ENCODE measurements around the gene RGS16.

RGS16 gene

DNA sequence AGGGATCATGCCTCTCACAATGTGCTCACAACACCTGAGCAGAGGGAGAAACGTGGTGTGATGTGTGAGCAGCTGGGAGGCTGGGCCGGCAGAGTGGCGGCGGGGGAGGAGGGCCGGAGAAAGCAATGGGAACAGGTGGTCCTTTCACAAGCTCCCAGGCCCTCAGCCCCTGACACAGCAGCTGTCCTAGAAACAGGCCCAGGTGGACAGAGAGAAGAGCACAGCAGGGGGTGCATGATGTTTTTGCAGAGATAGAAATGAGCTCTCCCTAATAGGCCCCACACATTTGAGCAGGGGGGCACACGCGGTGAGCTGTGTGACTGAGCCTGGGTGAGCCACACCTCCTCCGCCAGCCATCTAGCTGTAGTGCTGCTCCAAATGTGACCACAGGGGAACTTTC is 7.6 kb upstream of the RGS16 start:
- DNase-seq (ENCODE audit: low read depth in 1 of 2, low spot score in 1 of 2) = no peak
- in situ Hi-C loops (cut with HindIII; ENCODE audit: low pct_unique_long_range_greater_than_20kb, low sequenced_read_pairs) = no loop called here
- no peak for TF ChIP-seq JUND (IDR thresholded peaks at IDR 0.05; ENCODE audit: low read depth)

DNA sequence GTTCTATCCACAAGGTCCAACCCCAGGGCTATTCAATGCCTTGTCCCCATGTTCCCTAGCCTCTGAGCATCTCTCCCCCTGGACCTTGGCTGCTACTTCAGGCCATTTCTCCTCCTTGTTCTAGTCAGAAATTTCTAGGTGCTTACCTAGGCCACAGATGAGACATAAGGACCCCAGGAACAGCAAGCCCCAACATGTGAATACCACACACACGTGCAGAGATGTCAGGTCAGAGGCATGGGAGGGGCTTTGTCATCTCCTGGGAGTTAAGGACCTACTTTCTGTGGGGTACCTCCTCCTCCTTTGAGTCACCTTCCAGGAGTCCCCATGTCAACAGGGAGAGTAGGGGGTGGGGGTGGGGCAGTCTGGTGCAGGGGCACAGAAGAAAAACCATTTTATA is 7.1 kb upstream of the RGS16 start:
- TF ChIP-seq JUND (IDR thresholded peaks at IDR 0.05; ENCODE audit: low read depth) = no peak
- no peak for DNase-seq (ENCODE audit: low read depth in 1 of 2, low spot score in 1 of 2)
- in situ Hi-C loops (cut with HindIII; ENCODE audit: low pct_unique_long_range_greater_than_20kb, low sequenced_read_pairs) = no loop called here

GRCh38 chr1:182610606-182611194 is 6.5 kb upstream of the RGS16 start:
- in situ Hi-C loops (cut with HindIII; ENCODE audit: low pct_unique_long_range_greater_than_20kb, low sequenced_read_pairs) = no loop called here
- TF ChIP-seq JUND (IDR thresholded peaks at IDR 0.05; ENCODE audit: low read depth) = no peak
- DNase-seq (ENCODE audit: low read depth in 1 of 2, low spot score in 1 of 2) = no peak

DNA sequence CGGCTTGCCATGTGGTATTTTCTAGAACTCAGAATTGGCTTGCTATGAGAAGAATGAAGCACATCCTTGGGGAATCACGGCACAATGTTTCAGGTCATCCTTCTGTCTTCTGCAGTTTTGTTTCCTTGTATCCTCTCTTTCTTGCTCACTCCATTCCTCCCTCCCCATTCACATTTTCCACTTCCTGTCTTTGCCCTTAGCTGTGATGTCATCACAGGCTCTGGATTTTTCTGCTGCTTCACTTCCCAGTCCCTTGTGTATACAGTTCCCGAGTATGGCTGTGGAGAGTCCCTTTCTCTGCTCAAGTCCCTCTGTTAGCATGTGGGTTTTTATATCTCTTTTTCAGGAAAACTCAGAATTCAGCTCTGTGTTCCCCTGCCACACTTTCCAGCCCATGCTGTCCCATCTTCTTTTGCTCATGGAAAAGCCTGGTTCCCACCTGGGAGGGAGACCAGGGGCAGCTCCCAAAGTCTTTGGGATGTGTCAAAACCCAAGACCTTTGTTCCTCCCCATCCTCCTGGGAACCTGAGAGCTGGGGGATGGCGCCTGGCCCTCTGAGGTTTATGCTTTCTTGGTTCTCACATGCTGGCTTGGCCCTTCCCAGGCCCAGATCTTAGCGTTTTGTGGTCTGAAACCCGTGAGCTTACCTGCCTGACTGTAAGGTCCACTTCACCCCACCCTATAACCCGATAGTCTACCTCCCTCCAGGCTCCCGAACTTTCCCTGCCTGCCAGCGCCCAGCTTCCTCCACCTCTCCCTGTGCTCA is 4.8 kb upstream of the RGS16 start:
- no peak for DNase-seq (ENCODE audit: low read depth in 1 of 2, low spot score in 1 of 2)
- in situ Hi-C loops (cut with HindIII; ENCODE audit: low pct_unique_long_range_greater_than_20kb, low sequenced_read_pairs) = no loop called here
- no peak for TF ChIP-seq JUND (IDR thresholded peaks at IDR 0.05; ENCODE audit: low read depth)

- no peak for TF ChIP-seq JUND (IDR thresholded peaks at IDR 0.05; ENCODE audit: low read depth)
- in situ Hi-C loops (cut with HindIII; ENCODE audit: low pct_unique_long_range_greater_than_20kb, low sequenced_read_pairs) = no loop called here
- DNase-seq (ENCODE audit: low read depth in 1 of 2, low spot score in 1 of 2) = no peak
Observed at GRCh38 chr1:182608236-182608635, 4.0 kb upstream of the RGS16 start.

- no peak for TF ChIP-seq JUND (IDR thresholded peaks at IDR 0.05; ENCODE audit: low read depth)
- DNase-seq (ENCODE audit: low read depth in 1 of 2, low spot score in 1 of 2) = no peak
- in situ Hi-C loops (cut with HindIII; ENCODE audit: low pct_unique_long_range_greater_than_20kb, low sequenced_read_pairs) = no loop called here
Observed at GRCh38 chr1:182607566-182607965, 3.4 kb upstream of the RGS16 start.

- DNase-seq (ENCODE audit: low read depth in 1 of 2, low spot score in 1 of 2) = peak in 1 of 2 experiments; percentile 34
- in situ Hi-C loops (cut with HindIII; ENCODE audit: low pct_unique_long_range_greater_than_20kb, low sequenced_read_pairs) = no loop called here
- no peak for TF ChIP-seq JUND (IDR thresholded peaks at IDR 0.05; ENCODE audit: low read depth)
Observed at GRCh38 chr1:182603646-182604174, 479 bp downstream of the RGS16 start.

GRCh38 chr1:182602935-182603645 is 1.1 kb downstream of the RGS16 start:
- in situ Hi-C loops (cut with HindIII; ENCODE audit: low pct_unique_long_range_greater_than_20kb, low sequenced_read_pairs) = no loop called here
- peak in 1 of 2 experiments; percentile 53 for DNase-seq (ENCODE audit: low read depth in 1 of 2, low spot score in 1 of 2)
- TF ChIP-seq JUND (IDR thresholded peaks at IDR 0.05; ENCODE audit: low read depth) = no peak

DNA sequence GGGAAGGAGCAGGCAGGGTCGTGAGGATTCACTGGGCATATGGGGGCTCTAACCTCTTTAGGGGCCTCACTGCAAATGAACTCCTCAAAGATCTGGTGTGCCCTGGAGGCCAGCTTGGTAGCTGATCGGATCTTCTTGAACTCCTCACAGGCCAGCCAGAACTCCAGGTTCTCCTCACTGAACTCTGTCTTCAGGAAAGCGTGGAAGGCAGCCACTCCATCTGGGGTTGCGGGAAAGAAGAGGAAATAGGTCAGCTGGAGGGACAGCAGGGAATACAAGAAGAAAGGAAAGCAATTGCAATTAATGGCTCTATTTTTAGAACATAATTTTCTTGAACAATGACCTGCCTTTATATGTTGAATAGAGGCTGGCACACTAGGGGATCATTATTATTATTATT is 2.3 kb downstream of the RGS16 start:
- DNase-seq (ENCODE audit: low read depth in 1 of 2, low spot score in 1 of 2) = no peak
- TF ChIP-seq JUND (IDR thresholded peaks at IDR 0.05; ENCODE audit: low read depth) = no peak
- in situ Hi-C loops (cut with HindIII; ENCODE audit: low pct_unique_long_range_greater_than_20kb, low sequenced_read_pairs) = no loop called here

GRCh38 chr1:182601416-182601786 is 2.8 kb downstream of the RGS16 start:
- TF ChIP-seq JUND (IDR thresholded peaks at IDR 0.05; ENCODE audit: low read depth) = no peak
- in situ Hi-C loops (cut with HindIII; ENCODE audit: low pct_unique_long_range_greater_than_20kb, low sequenced_read_pairs) = no loop called here
- DNase-seq (ENCODE audit: low read depth in 1 of 2, low spot score in 1 of 2) = peak; percentile 76 to 90

- in situ Hi-C loops (cut with HindIII; ENCODE audit: low pct_unique_long_range_greater_than_20kb, low sequenced_read_pairs) = no loop called here
- no peak for TF ChIP-seq JUND (IDR thresholded peaks at IDR 0.05; ENCODE audit: low read depth)
- no peak for DNase-seq (ENCODE audit: low read depth in 1 of 2, low spot score in 1 of 2)
Observed at GRCh38 chr1:182600745-182601415, 3.3 kb downstream of the RGS16 start.

DNA sequence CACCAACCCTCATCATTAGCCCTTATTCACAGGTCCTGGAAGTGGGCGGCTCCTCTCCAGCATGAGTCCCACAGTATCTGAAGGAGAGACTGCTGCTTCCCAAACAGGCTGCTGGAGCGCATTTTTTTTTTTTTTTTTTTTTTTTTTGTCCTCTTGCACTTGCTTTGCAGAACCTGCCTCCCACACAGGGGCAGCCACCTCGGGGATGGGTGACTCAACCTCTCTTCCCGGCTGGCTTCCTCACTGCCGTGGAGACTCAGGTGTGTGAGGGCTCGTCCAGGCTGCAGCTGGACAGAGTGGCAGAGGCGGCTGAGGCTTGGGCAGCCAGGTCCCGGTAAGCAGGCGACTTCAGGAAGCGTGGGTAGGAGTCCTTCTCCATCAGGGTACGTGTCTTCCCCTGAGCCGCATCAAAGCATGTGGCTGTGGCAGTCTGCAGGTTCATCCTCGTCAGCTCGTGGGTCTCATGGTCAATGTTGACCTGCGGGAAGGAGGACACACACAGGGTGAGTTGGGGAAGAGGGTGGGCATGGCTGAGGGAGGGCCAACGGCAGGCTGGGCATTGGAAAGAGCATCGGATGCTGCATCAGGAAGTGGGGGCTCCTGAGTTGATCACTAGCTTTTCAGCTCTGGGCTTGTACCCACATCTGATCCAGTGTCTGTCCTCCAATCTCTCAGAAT is 4.0 kb downstream of the RGS16 start:
- TF ChIP-seq JUND (IDR thresholded peaks at IDR 0.05; ENCODE audit: low read depth) = no peak
- in situ Hi-C loops (cut with HindIII; ENCODE audit: low pct_unique_long_range_greater_than_20kb, low sequenced_read_pairs) = no loop called here
- DNase-seq (ENCODE audit: low read depth in 1 of 2, low spot score in 1 of 2) = no peak
